GM21381 (cell line): ENCODE results near the gene FBXO31.

ENCODE experiments used
- ATAC-seq: cut with Tn5 transposase; IDR thresholded peaks from one replicate; pipeline ENCODE4 v1.9.1; 2021; ENCODE audit warnings: mild to moderate bottlenecking, moderate library complexity; ENCODE audit not compliant: unreplicated experiment

Gene FBXO31

GRCh38 chr16:87316923-87317749, 66.4 kb downstream of the FBXO31 start, which contains the start of gene C16orf95:
C16orf95 (minus strand) TSS chr16:87317392; CDS start chr16:87317242, 150 bp downstream.
- ATAC-seq = peak; percentile 88

GRCh38 chr16:87316450-87316922, 67.1 kb downstream of the FBXO31 start:
- ATAC-seq = no peak

DNA sequence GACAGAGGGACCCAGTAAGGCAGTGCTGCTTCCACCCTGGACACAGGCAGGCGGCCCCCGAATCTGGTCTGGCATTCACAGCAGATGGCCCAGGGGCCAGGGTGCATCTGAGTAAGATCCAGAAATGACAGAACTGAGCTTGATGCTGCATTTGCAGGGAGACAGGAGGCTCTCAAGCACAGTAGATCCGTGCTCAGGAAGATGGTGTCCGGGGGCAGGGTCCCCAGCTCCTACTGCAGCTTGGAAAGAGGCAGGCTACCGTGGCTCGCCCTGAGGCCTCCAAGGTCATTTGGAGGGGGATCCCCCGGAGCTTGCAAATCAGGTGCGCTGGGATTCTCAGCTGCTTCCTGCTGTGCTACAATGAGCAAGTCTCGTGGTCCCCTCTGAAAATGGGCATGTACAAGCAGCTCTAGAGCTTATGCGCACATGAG, 68.6 kb downstream of the FBXO31 start:
- ATAC-seq = no peak

DNA sequence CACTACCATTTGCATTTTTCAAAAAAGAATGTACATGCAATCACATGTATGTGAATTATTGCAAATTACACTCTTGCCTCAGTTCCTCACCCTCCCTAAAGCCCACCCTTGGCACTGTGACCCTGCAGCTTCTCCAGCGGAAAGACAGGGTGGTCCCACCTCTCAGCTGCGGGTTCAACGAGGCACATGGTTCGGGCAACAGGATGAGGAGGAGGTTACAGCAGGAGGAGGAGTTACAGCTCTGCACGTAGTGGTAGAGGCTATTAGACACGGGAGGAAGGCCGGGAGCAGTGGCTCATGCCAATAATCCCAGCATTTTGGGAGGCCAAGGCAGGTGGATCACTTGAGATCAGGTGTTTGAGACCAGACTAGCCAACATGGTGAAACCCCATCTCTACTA, 71.6 kb downstream of the FBXO31 start:
- ATAC-seq = no peak

GRCh38 chr16:87311387-87311786, 72.2 kb downstream of the FBXO31 start:
- no peak for ATAC-seq

DNA sequence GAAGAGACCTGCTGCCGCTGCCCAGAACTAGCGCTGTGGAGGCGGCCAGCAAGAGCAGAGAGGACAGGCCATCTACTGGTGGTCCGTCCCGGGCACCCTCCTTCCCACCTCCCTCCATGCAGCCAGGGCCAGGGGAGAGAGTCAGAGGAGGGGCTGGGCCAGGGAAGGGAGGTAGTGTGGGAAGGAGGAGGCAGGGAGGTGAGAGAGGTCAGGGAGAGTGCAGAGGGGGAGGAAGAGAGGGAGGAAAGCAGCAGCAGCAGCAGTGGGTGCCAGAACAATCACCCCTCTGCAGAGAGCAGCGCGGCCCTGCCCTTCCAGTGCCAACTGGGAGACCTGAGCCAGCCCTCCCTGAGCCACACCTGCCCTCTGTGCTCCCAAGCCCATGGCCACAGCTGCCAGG, 73.0 kb downstream of the FBXO31 start:
- ATAC-seq = no peak

DNA sequence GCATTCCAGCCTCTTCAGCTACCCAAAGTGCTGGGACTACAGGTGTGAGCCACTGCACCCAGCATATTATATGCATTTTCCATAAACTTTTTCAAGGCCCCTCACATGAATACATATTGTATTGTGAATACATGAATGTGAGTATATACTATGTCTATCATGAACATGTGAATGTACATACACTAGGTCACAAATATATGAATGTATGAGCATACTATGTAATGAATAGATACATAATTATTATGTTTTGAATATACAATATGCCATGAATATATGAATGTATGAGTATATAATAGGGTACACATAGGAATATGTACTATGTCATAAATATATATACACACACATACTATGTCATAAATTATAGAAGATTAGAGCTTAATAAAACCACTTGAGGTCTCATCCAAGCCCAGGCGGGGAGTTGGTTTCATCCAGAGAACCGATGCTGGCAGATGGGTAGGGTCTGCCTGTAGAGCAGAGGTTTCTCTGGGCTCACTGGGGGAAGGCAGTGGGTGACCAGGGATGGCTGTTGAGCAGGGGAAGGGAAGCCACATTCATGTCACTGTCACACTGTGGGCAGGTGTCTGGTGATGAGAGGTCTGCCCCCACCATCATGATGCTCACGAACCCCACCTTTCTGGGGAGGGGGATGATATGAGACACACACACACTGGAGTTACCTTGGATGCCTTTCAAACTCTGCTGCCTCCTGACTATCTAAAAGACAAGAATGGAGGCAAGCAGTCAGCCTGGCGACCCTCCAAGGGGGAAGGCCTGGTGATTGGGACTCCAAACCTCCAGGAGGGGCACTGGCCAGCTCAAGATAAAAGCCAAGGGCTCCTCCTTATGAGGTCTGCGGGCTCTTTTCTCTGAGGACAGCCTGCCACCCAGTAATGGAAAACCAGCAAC, 73.7 kb downstream of the FBXO31 start:
- ATAC-seq = no peak

DNA sequence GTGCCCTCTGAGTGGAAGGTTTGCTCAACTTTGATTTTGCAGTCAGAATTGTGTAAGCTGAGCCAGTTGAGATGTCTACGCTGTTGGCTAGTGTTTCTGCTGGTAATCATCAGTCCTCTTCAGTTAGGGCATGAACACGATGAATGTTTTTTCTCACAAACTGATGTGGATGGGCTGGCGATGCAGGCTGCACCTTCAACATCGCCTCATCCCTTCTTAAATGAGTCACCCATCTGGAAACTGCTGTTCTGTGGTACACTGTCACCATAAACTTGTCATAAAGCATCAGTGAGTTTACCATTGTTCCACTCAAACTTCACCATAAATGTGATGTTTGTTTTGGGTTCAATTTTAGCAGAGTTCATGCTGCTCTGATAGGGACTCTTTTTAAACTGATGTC, 74.8 kb downstream of the FBXO31 start:
- ATAC-seq = no peak

DNA sequence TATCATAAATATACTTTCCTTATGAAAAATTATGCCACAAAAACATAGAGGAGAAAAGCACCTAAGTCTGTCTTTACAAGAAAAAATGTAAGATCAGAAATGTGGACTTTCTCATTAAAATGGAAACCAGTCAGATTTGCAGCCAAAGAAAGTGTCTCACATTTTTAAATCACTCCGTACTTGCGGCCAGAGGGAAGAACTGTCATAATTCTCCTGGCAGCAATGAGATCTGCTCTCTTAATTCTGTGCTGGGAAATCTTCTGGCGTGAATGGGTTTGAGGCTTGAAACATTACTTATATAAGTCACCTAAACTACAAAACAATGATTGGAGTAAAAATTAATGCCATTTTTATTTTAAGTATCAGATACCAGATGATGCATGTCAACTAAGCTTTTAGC, 77.1 kb downstream of the FBXO31 start:
- ATAC-seq = no peak

DNA sequence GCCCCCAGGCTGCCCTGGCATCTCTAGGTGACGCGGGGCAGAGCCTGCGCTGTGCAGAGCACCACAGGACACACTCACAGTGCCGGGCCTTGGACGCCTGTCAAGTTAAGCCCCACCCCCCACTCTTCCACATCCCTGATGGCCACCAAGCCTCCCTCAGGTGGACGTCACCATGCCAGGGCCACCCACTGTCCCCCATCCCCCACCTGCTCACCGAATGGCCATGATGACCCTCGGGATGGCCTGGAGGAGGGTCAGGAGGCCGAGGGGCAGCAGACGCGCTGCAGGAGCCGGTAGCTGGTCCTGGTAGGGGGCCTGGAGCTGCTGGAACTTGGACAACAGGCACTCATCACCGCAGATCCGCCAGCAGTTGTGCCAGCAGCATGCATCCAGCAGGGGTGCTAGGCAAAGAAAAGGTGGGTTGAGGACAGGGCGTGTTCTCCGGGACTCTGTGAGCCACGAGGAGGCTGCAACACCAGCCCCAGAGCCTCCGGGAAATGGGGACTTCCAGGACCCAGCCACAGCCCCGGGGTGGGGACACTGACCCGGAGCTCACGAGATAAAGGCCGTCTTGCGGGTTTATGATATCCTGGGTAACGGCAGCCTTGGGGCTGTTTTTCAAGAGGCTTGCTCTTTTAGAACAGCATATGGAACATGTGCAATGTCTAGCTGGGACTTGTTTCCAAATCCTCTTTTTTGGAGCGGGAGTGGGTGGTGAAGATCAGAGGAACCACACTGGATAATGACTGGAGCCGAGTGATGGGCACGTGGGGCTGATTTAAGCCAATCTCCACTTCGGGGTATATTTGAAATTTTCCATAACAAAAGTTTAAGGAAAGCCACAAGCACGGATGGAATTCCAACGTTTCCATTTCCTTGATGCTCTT, 77.8 kb downstream of the FBXO31 start:
- ATAC-seq = no peak

GRCh38 chr16:87304951-87305350, 78.6 kb downstream of the FBXO31 start:
- ATAC-seq = no peak

GRCh38 chr16:87303962-87304521, 79.5 kb downstream of the FBXO31 start:
- no peak for ATAC-seq

DNA sequence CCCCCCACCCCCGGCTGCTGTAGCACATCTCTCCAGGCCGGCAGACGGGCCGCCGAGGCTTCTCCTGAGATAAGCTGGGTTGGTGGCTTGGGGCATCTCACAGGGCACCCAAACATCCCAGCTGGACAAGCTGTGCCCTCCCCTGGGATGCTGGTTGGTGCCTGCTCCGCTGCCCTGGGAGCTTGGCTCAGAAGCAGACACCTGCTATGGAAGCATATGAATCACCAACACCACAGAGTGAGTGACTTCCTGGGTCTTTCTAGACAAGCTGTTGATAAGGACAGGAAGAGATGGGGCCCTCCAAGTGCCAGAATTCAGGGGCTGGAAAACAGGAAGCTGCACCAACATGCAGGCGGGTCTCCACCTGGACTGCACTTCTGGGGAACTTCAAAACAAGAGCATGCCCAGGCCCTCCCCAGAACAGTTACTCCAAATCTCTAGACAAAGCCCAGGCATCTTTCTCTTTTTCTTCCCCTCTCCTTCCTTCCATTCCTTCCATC, 80.1 kb downstream of the FBXO31 start:
- no peak for ATAC-seq

GRCh38 chr16:87298857-87299465, 84.6 kb downstream of the FBXO31 start:
- no peak for ATAC-seq

- ATAC-seq = no peak
Measured at GRCh38 chr16:87297918-87298631, 85.5 kb downstream of the FBXO31 start.

DNA sequence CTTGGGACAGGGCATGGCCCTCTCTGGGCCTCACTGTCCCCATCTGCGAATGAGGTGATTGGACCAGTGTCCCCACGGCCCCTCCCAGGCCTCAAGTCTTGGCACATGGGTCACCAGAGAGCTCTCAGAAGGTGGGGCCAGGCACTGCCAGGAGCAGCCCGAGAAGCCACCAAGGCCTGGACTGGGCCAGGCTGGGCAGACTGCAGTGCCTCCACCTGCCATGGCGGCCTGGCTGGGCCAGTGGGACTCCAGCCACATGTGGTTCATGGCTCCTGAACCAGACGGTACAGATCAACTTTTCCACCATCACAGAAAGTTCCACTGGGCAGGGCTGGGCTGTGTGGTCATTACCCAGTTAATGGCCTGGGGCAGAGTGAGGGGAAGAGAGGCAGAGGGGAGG, 86.2 kb downstream of the FBXO31 start:
- no peak for ATAC-seq

DNA sequence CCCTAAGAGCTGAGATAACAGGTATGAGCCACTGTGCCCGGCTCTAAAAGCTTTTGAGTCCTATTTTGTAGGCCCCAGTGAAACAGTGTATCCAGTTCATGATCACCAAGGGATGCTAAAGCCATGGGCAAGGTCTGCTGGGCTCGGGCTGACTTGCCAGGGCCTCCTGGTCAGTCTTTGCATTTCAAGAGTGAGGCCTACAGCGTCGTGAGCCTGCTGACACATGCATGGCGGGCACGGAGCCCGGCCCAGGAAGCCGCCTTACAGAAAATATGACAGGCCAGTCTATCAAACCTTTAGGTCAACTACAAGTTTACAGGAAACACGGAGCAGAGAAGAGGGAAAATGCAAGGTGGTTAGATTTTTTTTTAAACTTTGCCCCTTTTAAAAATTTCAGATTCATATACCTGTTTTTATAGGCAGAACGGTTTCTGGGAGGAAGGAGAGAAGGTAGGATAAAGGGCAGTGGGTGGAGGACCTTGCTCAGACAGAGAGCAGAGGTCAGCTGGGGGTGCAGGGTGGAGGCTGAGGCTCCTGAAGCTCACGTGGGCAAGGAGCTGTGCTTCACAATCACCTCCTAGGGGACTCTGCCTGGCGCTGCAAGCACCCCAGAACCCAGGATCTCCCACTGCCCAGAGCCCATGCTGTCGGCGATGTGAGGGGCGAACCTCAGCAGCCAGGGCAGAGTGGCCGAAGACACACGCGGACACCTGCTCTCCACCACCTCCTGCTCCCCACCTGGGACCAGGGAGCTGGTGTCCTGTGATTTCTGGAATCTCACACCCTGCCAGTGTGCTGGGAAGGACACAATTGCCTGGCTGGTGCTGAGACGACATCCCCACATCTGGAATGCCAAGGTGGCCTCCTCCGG, 87.7 kb downstream of the FBXO31 start:
- ATAC-seq = no peak

- ATAC-seq = no peak
Measured at GRCh38 chr16:87295259-87295658, 88.3 kb downstream of the FBXO31 start.
